HG03520 (cell line): ENCODE measurements around the gene DEFB114.
"Not testable (repeated sequence)": the region's sequence is repeated elsewhere in the genome, so short reads cannot be mapped to it uniquely, and the experiment has no call there.

Source experiments
- ATAC-seq: cut with Tn5 transposase; IDR thresholded peaks from one replicate; pipeline ENCODE4 v1.9.1; 2021; ENCODE audit warnings: mild to moderate bottlenecking, moderate library complexity; ENCODE audit not compliant: unreplicated experiment

DEFB114 gene

DNA sequence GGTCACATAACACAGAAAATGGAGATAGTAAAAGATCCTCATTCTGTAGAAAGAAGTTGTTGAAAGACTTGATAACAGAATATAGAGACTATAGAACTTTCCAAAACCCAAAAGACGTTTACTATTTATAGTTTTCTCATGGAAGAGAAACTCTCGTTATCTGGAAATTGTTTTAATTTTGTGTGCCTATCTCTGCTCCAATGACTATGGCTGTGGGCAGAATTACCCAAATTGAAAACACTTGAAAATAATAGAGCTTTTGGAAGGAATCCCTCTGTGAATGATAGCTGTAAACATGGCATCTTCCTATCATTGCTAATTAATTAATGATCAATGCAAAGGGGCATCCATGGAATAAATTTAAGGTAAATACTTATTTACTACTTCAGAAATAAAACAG, at the start of gene DEFB114:
TSS of gene DEFB114 (minus strand) at position 101 of the 400 bp plus-strand sequence. CDS start at position 42, 59 bp downstream.
- ATAC-seq, result no peak

- ATAC-seq, result no peak
These were observed 43.9 kb upstream of the DEFB114 start for GRCh38 chr6:50007819-50008218.

DNA sequence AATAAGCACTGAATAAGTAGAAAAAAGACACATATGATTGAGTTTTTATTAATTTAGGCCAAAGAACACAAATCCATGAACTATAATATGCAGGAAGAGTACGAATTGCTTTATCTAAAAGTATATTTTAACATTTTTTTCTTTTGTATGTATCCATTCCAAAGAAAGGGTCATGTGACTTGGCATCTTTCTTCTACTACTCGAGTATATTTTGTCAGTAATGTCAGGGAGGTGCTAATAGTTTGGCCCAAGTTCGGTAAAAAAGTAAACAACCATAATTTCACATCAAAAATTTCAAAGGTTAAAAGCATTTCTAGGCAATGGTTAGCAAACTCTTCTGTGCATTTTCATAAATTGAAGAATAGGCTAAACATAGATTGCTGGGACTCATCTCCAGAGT, 39.2 kb upstream of the DEFB114 start:
- no peak for ATAC-seq

GRCh38 chr6:49995278-49995677, 31.3 kb upstream of the DEFB114 start:
- ATAC-seq, result no peak

GRCh38 chr6:49988900-49989299, 24.9 kb upstream of the DEFB114 start:
- ATAC-seq, result no peak

- no peak for ATAC-seq
These were observed 23.8 kb upstream of the DEFB114 start for GRCh38 chr6:49987749-49988148.

DNA sequence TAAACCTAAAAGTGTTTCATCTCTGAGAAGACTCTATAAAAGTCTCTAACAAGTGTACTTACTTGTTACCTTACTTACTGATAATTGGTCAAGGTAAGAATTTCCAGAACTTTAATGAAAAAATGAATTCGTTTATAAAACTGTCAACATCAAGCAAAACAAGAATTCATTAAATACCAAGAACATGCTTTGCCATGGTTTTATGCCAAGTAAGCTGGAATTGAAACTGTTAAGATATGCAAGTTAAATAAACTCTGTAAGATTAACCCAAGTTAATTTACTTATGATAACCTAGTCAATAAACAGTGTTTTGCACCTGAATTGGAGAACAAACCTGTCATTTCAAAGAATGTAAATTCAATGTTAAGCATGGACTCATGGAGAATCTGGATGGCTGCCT, 22.6 kb upstream of the DEFB114 start:
- ATAC-seq, result no peak

DNA sequence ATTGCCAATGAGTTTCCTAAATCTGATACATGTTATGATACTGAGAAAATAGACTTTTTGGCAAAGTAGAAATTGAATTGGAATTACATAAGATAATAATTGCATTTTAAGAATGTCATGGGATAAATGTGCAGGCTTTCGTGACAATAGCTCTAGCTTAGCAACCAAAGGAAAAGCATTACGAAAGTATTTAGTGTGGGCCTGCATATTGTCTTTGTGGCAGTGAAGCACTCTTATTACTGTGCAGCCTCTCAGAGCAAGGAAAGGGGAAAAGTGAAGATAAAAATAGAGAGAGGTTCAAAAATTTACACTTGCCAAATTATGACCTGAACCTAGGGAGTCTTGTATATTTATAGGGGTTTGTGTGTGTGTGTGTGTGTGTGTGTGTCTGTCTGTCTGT, 18.1 kb upstream of the DEFB114 start:
- ATAC-seq, result no peak

- no peak for ATAC-seq
These were observed 16.9 kb upstream of the DEFB114 start for GRCh38 chr6:49980898-49981297.

DNA sequence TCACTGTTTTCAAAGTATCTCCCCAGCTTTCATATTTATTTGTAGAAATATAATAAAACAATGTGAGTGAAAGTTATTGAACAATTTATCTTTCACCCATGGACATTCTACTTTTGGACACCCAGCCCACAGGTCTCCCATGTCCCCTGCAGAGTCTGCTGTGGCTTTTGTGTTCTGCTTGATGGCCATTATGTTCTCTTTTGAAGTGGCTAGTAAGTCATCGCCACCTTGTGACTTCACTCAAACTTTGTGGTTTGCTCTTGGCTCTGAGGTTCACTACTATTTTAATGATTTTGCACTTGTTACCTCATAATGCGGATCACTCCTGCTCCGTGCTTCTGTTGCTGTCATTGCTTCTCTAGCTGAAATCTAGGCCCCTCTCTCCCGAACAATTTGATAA, 15.6 kb upstream of the DEFB114 start:
- ATAC-seq, result peak; percentile 38

GRCh38 chr6:49978332-49979226, 14.6 kb upstream of the DEFB114 start:
- peak; percentile 48 for ATAC-seq

GRCh38 chr6:49969605-49970004, 5.6 kb upstream of the DEFB114 start, which contains the start of gene DEFB113:
TSS of gene DEFB113 (minus strand) at chr6:49969625. CDS start at chr6:49969625, 0 bp downstream.
- ATAC-seq, result no peak

DNA sequence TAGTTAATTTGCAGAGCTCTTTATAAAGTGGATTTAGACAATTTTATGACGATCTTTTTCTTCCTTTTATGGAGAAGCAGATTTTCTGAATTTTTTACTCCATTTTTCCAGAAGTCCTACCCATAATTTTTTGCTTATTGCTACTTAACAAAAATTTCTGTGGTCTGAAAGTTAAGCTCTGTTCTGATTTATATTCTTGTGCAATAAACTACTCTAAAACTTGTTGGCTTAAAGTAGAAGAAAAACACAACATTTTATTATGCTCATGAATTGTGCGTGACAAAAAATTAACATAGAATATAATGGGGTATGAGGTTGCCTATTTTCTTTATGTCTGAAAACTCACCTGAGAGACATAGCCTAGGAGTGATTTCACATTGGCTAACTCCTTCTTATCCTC, 2.9 kb upstream of the DEFB114 start:
- no peak for ATAC-seq

GRCh38 chr6:49966334-49966733, 2.4 kb upstream of the DEFB114 start:
- no peak for ATAC-seq

DNA sequence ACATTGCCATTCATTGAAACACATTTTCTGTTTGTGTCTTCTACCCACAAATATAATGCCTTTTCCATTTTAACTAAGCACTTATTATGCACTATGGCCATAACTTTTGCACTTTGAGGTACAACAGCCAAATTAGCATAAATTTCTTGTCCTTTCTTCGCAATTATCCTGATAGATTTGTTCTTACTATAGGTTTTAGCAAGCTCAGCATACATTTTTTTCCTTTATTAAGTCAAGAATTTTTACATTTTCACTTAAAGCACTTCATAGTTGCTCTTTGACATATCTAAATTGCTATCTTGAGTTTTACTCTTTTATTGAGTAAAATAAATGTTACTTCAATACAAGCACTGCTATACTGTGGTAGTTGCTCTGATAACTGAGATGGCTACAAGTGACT, 5.8 kb downstream of the DEFB114 start:
- no peak for ATAC-seq

- ATAC-seq, result no peak
These were observed 8.1 kb downstream of the DEFB114 start for GRCh38 chr6:49955847-49956246.

GRCh38 chr6:49951926-49952325, 12.0 kb downstream of the DEFB114 start:
- ATAC-seq, result no peak

GRCh38 chr6:49950415-49950751, 13.6 kb downstream of the DEFB114 start:
- no peak for ATAC-seq

GRCh38 chr6:49949062-49949461, 14.9 kb downstream of the DEFB114 start:
- ATAC-seq, result no peak

DNA sequence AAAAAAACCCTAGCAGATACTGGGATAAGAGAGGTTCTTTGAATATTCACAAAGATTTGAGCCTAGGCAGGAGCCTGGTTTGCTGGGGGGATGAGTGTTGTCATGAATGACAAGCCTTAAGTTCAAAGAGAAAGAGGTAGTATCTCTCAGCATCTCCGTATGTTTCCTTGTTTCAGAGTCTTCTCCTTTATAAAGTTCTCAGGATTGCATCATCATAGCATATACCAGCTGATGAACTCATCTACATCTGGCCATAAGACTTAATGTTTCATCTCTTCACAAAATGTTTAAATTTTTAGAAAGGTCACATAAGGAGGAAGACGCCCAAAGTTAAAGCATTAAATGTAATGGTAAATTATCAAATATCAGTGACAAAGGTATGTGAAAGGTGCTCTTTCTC, 17.1 kb downstream of the DEFB114 start:
- no peak for ATAC-seq

- ATAC-seq, result not testable (repeated sequence)
These were observed 19.9 kb downstream of the DEFB114 start for GRCh38 chr6:49944068-49944467.

DNA sequence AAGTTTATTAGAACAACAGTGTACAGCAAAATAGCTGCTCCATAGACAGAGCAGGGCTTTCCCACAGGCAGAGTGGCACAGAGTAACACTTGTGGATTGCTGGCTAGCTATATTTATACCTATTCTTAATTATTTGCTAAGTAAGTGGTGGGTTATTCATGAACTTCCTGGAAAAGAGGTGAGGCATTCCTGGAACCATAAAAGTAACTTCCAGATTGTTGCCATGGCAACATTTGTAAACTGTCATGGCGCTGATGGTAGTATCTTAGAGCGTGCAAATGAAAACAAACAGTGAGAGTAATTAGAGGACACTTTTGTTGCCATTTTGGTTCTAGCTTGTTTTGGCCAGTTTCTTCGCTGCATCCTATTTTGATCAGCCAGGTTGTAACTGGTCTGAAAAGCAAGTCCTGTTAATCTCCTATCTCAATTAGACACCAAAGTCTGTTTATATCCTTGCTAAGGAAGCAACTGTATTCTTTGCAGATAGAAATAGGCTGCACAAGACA, 23.9 kb downstream of the DEFB114 start:
- ATAC-seq, result no peak

DNA sequence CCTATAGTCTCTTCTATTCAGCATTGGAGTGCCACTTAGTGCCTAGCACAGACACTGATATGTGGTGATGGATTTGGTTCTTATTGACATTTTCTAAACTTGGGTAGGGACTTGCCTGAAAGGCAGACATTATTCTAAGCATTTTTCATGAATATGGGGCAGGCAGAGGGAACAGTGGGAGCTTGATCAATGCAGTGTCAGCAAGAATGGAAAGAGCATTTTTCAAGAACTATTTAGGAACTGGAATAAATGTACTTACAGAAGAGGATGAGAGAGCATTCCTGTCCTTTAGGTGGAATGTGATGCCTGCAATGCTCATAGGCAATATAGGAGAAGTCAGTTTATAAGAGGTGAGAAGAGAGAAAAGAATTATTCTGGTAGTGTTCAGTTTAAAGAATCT, 26.2 kb downstream of the DEFB114 start:
- no peak for ATAC-seq
